HuH-7.5 (cell line): Measurements from ENCODE around the gene MDK.

ENCODE experiments used
- DNase-seq: peaks from one replicate; pipeline ENCODE4 v3.0.0; 2011; ENCODE audit warnings: low spot score

Gene MDK

GRCh38 chr11:46383974-46384701 is 2.7 kb downstream of the MDK start:
- DNase-seq, result no peak

- DNase-seq, result no peak
These were observed 3.9 kb downstream of the MDK start for GRCh38 chr11:46385169-46386004.

- no peak for DNase-seq
These were observed 4.6 kb downstream of the MDK start for GRCh38 chr11:46386005-46386578.

GRCh38 chr11:46386674-46387073 is 5.2 kb downstream of the MDK start:
- no peak for DNase-seq

- DNase-seq, result no peak
These were observed 6.0 kb downstream of the MDK start for GRCh38 chr11:46387456-46387855.

- DNase-seq, result no peak
These were observed 6.6 kb downstream of the MDK start for GRCh38 chr11:46387919-46388618.

- no peak for DNase-seq
These were observed 7.4 kb downstream of the MDK start for GRCh38 chr11:46388619-46389449.

- DNase-seq, result peak; percentile 97
These were observed 8.2 kb downstream of the MDK start for GRCh38 chr11:46389450-46390330.

- no peak for DNase-seq
These were observed 9.1 kb downstream of the MDK start for GRCh38 chr11:46390331-46391171.

DNA sequence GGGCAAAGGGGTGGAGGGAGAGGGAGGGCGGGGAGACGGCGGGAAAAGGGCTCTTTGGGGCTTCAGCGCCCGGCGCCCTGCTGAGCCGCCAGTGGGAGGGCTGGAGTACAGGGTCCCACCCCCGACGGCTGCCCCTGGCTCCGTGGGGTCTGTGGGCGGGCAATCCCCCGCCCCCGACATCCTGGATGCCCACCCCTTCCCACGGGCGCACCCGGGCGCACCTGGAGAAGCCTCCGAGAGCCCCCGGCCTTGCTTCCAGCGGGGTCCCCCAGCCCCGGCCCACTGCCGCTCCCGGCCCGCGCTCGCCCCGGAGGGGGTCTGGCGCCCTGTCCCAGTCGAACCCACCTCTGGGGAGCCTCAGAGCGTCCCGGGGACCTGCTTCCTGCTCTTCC is 9.7 kb downstream of the MDK start:
- DNase-seq, result no peak

GRCh38 chr11:46391578-46392420 is 10.3 kb downstream of the MDK start, which contains the start of gene CHRM4:
CHRM4 (minus strand) TSS chr11:46391776; CDS start chr11:46386557, 5,219 bp downstream.
- DNase-seq, result peak; percentile 91

- DNase-seq, result peak; percentile 97
These were observed 11.2 kb downstream of the MDK start for GRCh38 chr11:46392421-46393230.

DNA sequence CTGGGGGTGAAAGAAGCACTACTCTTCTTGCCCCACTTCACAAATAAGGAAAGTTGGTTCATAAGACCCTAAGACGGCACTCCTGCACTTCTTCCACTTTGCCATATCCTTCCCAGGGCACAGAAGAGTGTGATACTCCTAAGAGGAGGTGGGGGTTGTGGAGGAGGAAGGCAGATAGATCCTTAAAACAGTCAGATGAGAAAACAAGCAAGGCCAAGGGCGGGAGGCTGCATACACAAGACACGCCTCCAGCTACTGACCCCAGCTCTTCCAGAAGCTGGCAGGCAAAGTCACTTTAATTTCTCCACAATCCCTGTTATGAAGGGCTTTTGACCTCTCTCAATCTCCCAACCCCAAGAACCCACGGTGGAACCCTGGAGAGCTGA is 11.8 kb downstream of the MDK start:
- DNase-seq, result no peak

DNA sequence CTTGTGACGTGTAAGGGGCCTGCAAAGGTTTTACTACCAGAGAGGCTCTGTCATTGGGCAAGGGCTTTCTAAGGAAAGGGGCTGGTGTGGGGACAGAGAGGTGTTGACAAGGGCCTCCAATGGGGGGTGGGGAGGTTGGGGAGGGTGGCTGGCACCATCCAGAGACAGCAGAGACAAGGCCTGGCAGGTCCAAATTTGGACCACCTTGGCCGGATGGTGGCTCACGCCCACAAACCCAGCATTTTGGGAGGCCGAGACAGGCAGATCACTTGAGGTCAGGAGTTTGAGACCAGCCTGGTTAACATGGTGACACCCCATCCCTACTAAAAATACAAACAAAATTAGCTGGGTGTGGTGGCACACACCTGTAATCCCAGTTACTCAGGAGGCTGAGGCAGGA is 12.3 kb downstream of the MDK start:
- DNase-seq, result no peak

- no peak for DNase-seq
These were observed 16.1 kb downstream of the MDK start for GRCh38 chr11:46397526-46397925.

GRCh38 chr11:46402957-46403902 is 21.8 kb downstream of the MDK start:
- DNase-seq, result no peak
